H1 (cell line): Measurements from ENCODE around the gene ELP5. TPM values are rescaled to one million over a fixed set of nuclear protein-coding genes. Genes with fewer than 3 reads are reported as not detected.

Experiments
- CTBP2 ChIP-seq: IDR thresholded peaks from 2 replicates; pipeline ENCODE4 v1.7.0; 2011; ENCODE audit warnings: borderline replicate concordance, mild to moderate bottlenecking, moderate library complexity, mixed read lengths, low read length; ENCODE audit not compliant: insufficient read depth, insufficient read length
- HDAC2 ChIP-seq, 2 experiments: fragments of 300-600 bp in 1 of 2; sonication (generic) in 1 of 2; IDR thresholded peaks; 2 replicates each; pipeline ENCODE4 v1.6.1; 2011 to 2012; ENCODE audit warnings: low read depth in 2 of 2, low read length in 2 of 2, mild to moderate bottlenecking in 2 of 2, moderate library complexity in 2 of 2, borderline replicate concordance in 1 of 2, inconsistent platforms in 1 of 2
- JUN ChIP-seq: IDR thresholded peaks from 2 replicates; pipeline ENCODE4 v1.6.1; 2011; ENCODE audit warnings: low read depth, mild to moderate bottlenecking, improper control_type of control experiment, low read length
- KDM4A ChIP-seq: IDR thresholded peaks from one replicate; pipeline ENCODE4 v1.7.1; 2012; ENCODE audit warnings: low read depth, mild to moderate bottlenecking, moderate library complexity, low read length, inconsistent platforms; ENCODE audit not compliant: severe bottlenecking
- NANOG ChIP-seq: IDR thresholded peaks from 2 replicates; pipeline ENCODE4 v1.6.1; 2011; ENCODE audit warnings: low read length, low read depth, mild to moderate bottlenecking, inconsistent platforms; ENCODE audit not compliant: insufficient read depth, poor library complexity, severe bottlenecking
- PHF8 ChIP-seq: fragments of 200-600 bp; sonication (generic); conservative IDR thresholded peaks from 2 replicates; pipeline ENCODE4 v1.7.1; 2012; ENCODE audit warnings: low read depth, mild to moderate bottlenecking, inconsistent platforms, low read length, moderate library complexity
- RNF2 ChIP-seq: fragments of 200-900, 300-1000 bp; sonication (generic); IDR thresholded peaks from 2 replicates; pipeline ENCODE4 v1.7.1; 2016; ENCODE audit warnings: borderline replicate concordance, low read depth, mild to moderate bottlenecking, antibody characterized with exemption, low read length; ENCODE audit not compliant: poor library complexity, severe bottlenecking; ENCODE audit errors: missing control alignments
- TAF1 ChIP-seq: IDR thresholded peaks from 2 replicates; pipeline ENCODE4 v1.6.1; 2011; ENCODE audit warnings: mild to moderate bottlenecking, low read depth, low read length
- TBP ChIP-seq: IDR thresholded peaks from 2 replicates; pipeline ENCODE4 v1.6.1; 2011; ENCODE audit warnings: low read depth, low read length, improper control_type of control experiment
- polyA plus RNA-seq, 7 experiments: library from polyadenylated mRNA; depleted of rRNA in 3 of 7; stranded (reverse) in 5 of 7; unstranded in 2 of 7; fragments of >200 nt in 5 of 7; fragments of 200-250 nt in 2 of 7; gene quantifications; 1 replicate in 5 of 7; 2 replicates in 1 of 7; 4 replicates in 1 of 7; pipeline versions ENCODE4 v1.2.1 to v1.2.3, GENCODE V29; 2011 to 2013; ENCODE audit warnings: missing spikeins in 2 of 7, mixed read lengths in 2 of 7
- total RNA-seq: library from RNA; stranded (reverse); fragmentation: NEBNext Ultra II Directional; extraction: Animal tissue kit (Norgen Biotek cat#: 25700); gene quantifications from 2 replicates; pipeline ENCODE4 v1.2.1, GENCODE V29; 2021

The ELP5 gene
- total and polyA plus RNA-seq, 2 of the 8 experiments (the other 6 are each of a cell fraction or from before 2014, with no cell fraction given), result 75.4 to 107 TPM

DNA sequence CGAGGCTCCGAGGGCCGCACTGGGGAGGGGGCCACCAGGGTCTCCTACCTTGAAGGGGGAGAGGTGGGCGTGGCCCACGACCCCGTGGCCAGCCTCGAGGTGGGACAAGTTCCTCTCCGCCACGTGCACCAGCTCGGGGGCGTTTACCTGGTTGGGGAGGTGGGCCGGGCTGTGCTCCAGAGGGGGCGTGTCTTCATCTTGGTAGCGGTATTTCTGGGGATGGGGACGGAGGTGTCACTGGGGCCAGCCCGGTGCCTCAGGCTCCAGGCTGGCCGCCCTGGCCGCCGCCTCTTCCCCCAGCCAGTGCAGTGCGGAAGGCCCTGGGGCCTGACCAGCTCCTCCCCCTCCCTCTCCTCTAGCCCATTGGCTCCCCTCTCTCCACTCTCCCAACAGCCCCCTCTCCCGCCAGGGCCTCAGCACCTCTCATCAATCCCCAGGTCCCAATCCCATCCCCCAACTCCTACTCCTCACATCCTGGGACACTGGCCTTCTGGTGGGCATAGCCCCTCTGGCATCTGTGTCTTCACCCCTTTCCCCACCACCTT is 43.9 kb upstream of the ELP5 start (continued):
- no peak for TF ChIP-seq HDAC2 (IDR thresholded peaks at IDR 0.05; ENCODE audit: borderline replicate concordance in 1 of 2, low read depth in 2 of 2, low read length in 2 of 2)
- no peak for TF ChIP-seq NANOG
- no peak for TF ChIP-seq CTBP2
- TF ChIP-seq TAF1, result no peak
- no peak; the same call in 1 of the 2 replicates for TF ChIP-seq PHF8
- no peak for TF ChIP-seq RNF2
- 0 out of 2 replicates have a peak, but pooled peaks have one; percentile 15 for TF ChIP-seq TBP
- TF ChIP-seq JUN, result no peak
- peak; percentile 54 for TF ChIP-seq KDM4A
